Loucy (cell line): ENCODE results near the gene TMEM163.

Source experiments
- H2AFZ ChIP-seq: fragments of 200-600 bp; sonication (generic); 2 replicates; pipeline ENCODE4 v1.6.0; 2016; ENCODE audit warnings: antibody characterized with exemption, mild to moderate bottlenecking, low read length, moderate library complexity
- H3F3A ChIP-seq: fragments of 200-600 bp; 2 replicates; pipeline ENCODE4 v1.6.0; 2016; ENCODE audit warnings: antibody characterized with exemption, low read depth, mild to moderate bottlenecking
- H3K27me3 ChIP-seq: fragments of 200-600 bp; sonication (generic); 2 replicates; pipeline ENCODE4 v1.6.1; 2014; ENCODE audit warnings: low read length, mild to moderate bottlenecking; ENCODE audit not compliant: insufficient read depth, poor library complexity, severe bottlenecking
- H3K36me3 ChIP-seq: fragments of 200-600 bp; sonication (generic); 2 replicates; pipeline ENCODE4 v1.6.1; 2016; ENCODE audit warnings: low read length; ENCODE audit not compliant: insufficient read depth
- H3K4me1 ChIP-seq: fragments of 200-600 bp; sonication (generic); 2 replicates; pipeline ENCODE4 v1.5.1; 2014; ENCODE audit warnings: low read length, mild to moderate bottlenecking; ENCODE audit not compliant: insufficient read depth, poor library complexity, severe bottlenecking
- H3K4me2 ChIP-seq: fragments of 200-600 bp; sonication (generic); 2 replicates; pipeline ENCODE4 v1.6.0; 2014; ENCODE audit warnings: antibody characterized with exemption, low read length, low read depth, mild to moderate bottlenecking; ENCODE audit not compliant: poor library complexity, severe bottlenecking
- H3K4me3 ChIP-seq: fragments of 200-600 bp; sonication (generic); 2 replicates; pipeline ENCODE4 v1.5.1; 2014; ENCODE audit warnings: low read length, mild to moderate bottlenecking, mixed read lengths; ENCODE audit not compliant: poor library complexity, severe bottlenecking
- H3K79me2 ChIP-seq: fragments of 200-600 bp; sonication (generic); 2 replicates; pipeline ENCODE4 v1.6.1; 2014; ENCODE audit warnings: low read length; ENCODE audit not compliant: insufficient read depth
- H3K9ac ChIP-seq: fragments of 200-600 bp; sonication (generic); 2 replicates; pipeline ENCODE4 v1.6.0; 2014; ENCODE audit warnings: mild to moderate bottlenecking, low read depth, low read length, moderate library complexity; ENCODE audit not compliant: poor library complexity, severe bottlenecking
- H3K9me2 ChIP-seq: fragments of 200-600 bp; sonication (generic); replicated peaks from 2 replicates; pipeline ENCODE4 v1.6.1; 2016; ENCODE audit warnings: low read depth, low read length, mixed read lengths
- H3K9me3 ChIP-seq: fragments of 200-600 bp; sonication (generic); 2 replicates; pipeline ENCODE4 v1.6.1; 2014; ENCODE audit warnings: mild to moderate bottlenecking, antibody characterized with exemption, low read length, low read depth; ENCODE audit not compliant: insufficient read depth
- H4K20me1 ChIP-seq: fragments of 200-600 bp; sonication (generic); 2 replicates; pipeline ENCODE4 v1.6.0; 2014; ENCODE audit warnings: antibody characterized with exemption, low read length, mild to moderate bottlenecking; ENCODE audit not compliant: insufficient read depth, poor library complexity, severe bottlenecking
- EZH2phosphoT487 ChIP-seq: fragments of 200-600 bp; IDR thresholded peaks from 2 replicates; pipeline ENCODE4 v1.6.1; 2018; ENCODE audit warnings: antibody characterized with exemption, mild to moderate bottlenecking, moderate library complexity, borderline replicate concordance
- TF ChIP-seq, protein P1 (sequence below): fragments of 200-600 bp; sonication (generic); conservative IDR thresholded peaks from 2 replicates; pipeline ENCODE4 v1.5.1; 2014; ENCODE audit warnings: mild to moderate bottlenecking, antibody characterized with exemption, low read length

TMEM163 gene

DNA sequence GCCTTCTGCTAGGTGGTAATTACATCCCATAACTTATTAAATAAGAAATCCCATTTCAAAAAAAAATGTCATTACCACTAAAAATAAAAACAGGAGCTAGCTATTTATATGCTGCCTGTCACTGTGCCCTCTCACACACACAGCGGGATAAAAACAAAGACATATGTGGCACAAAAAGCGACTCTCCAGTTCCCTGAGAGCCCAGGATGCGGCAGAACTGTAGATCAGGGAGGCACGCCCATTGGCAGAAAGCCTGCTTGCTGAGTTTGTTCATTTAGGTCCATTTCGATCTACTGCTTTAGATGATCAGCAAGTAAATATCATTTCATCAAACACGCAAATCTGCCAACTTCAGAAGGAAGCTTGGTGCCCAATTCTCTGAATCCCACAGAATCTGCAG lies 124.4 kb downstream of the TMEM163 start:
- Histone ChIP-seq H3F3A (no peaks in the 10 kb centered on the region), H4K20me1 (no peaks in the 10 kb centered on the region), H3K4me3 (no peak overlapping the region), H3K27me3 (no peaks in the 10 kb centered on the region), H3K9me3 (no peaks in the 10 kb centered on the region), H3K9me2 (no peaks in the 10 kb centered on the region), H3K4me2 (no peak overlapping the region), H2AFZ (no peak overlapping the region), H3K79me2 (no peaks in the 10 kb centered on the region), H3K4me1 (no peaks in the 10 kb centered on the region), H3K9ac (no peak overlapping the region), H3K36me3 (no peaks in the 10 kb centered on the region)
- no peak for TF ChIP-seq EZH2phosphoT487
- TF ChIP-seq, protein P1, sequence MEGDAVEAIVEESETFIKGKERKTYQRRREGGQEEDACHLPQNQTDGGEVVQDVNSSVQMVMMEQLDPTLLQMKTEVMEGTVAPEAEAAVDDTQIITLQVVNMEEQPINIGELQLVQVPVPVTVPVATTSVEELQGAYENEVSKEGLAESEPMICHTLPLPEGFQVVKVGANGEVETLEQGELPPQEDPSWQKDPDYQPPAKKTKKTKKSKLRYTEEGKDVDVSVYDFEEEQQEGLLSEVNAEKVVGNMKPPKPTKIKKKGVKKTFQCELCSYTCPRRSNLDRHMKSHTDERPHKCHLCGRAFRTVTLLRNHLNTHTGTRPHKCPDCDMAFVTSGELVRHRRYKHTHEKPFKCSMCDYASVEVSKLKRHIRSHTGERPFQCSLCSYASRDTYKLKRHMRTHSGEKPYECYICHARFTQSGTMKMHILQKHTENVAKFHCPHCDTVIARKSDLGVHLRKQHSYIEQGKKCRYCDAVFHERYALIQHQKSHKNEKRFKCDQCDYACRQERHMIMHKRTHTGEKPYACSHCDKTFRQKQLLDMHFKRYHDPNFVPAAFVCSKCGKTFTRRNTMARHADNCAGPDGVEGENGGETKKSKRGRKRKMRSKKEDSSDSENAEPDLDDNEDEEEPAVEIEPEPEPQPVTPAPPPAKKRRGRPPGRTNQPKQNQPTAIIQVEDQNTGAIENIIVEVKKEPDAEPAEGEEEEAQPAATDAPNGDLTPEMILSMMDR, result no peak

DNA sequence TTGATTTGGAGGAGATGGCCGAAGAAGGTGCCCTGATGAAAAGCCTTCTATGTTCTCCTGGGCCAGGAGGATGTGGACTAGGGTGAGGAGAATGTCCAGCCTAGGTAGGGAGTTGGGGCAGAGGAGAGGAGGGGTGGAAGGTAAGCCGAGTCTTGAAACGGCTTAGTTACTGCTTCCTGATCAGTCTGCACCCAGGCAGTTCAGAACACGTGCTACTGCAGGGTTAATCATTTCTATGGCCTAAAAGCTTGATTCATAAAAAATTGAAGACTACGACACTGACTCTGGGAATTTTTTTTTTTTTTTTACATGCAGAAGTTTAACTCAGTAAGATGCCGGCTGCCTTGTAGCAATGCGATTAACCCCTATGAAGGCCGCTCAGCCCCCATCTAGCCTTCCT lies 125.3 kb downstream of the TMEM163 start:
- Histone ChIP-seq H3K9me3 (no peaks in the 10 kb centered on the region), H3F3A (no peaks in the 10 kb centered on the region), H3K4me2 (no peak overlapping the region), H3K4me1 (no peaks in the 10 kb centered on the region), H4K20me1 (no peaks in the 10 kb centered on the region), H3K27me3 (no peaks in the 10 kb centered on the region), H3K9ac (no peak overlapping the region), H3K9me2 (no peaks in the 10 kb centered on the region), H3K4me3 (no peak overlapping the region), H3K79me2 (no peaks in the 10 kb centered on the region), H2AFZ (no peak overlapping the region), H3K36me3 (no peaks in the 10 kb centered on the region)
- TF ChIP-seq, protein P1, result no peak
- no peak for TF ChIP-seq EZH2phosphoT487

DNA sequence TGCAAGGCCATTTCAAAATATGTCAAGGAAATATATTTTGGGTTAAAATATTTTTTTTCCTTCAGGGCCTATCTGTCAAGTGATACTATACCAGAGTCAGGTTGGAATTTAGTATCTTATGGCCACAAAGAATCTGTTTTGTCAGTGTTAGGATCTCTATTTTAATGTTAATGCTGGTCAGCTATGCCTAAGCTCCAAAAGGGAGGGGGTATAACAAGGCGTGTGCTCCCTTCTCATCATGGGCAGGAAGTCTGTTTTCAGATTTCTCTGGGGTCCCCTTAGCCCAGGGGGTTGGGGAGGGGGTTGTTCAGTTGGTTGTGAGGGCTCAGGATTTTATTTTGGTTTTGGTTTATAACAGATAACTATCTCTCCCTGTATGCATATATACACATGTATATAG lies 126.4 kb downstream of the TMEM163 start:
- no peaks in the 10 kb centered on the region for H3K4me1 ChIP-seq
- no peaks in the 10 kb centered on the region for H3K79me2 ChIP-seq
- TF ChIP-seq, protein P1, result no peak
- TF ChIP-seq EZH2phosphoT487, result no peak
- H3K9ac ChIP-seq, result no peak overlapping the region
- H3K36me3 ChIP-seq, result no peaks in the 10 kb centered on the region
- H2AFZ ChIP-seq, result no peak overlapping the region
- no peaks in the 10 kb centered on the region for H4K20me1 ChIP-seq
- no peaks in the 10 kb centered on the region for H3K9me2 ChIP-seq
- no peak overlapping the region for H3K4me2 ChIP-seq
- no peaks in the 10 kb centered on the region for H3K27me3 ChIP-seq
- no peak overlapping the region for H3K4me3 ChIP-seq
- H3F3A ChIP-seq, result no peaks in the 10 kb centered on the region
- no peaks in the 10 kb centered on the region for H3K9me3 ChIP-seq
